Caco-2 (cell line): Measurements from ENCODE around the gene ZNF587B. TPM values are rescaled to one million over a fixed set of nuclear protein-coding genes. Genes with fewer than 3 reads are reported as not detected.

Experiments
- BruUV-seq: library from RNA; stranded (reverse); fragments of 400-500 nt; replicated peaks from 2 replicates; lab custom pipeline; 2021; lab: Mats Ljungman, UMichigan
- CTCF ChIA-PET: fragments of 300-600 bp; sonication (Branson Sonifier 250); formaldehyde crosslinking; loops from one replicate; lab custom pipeline; 2022; ENCODE audit warnings: antibody characterized with exemption; lab: Charles Lee
- POLR2A ChIA-PET: fragments of 300-600 bp; sonication (Branson Sonifier 250); formaldehyde crosslinking; loops from one replicate; lab custom pipeline; 2022; ENCODE audit warnings: antibody characterized with exemption; lab: Charles Lee
- DNase-seq, 2 experiments: peaks; one replicate each; pipeline versions ENCODE4 v3.0.0 to v3.0.0-alpha.2; 2020 to 2022
- H3K27me3 ChIP-seq: replicated peaks from 2 replicates; pipeline ENCODE4 v1.6.0; 2011; ENCODE audit warnings: low read length; ENCODE audit not compliant: control insufficient read depth, insufficient read depth
- H3K36me3 ChIP-seq: 2 replicates; pipeline ENCODE4 v1.5.1; 2011; ENCODE audit warnings: low read length; ENCODE audit not compliant: control insufficient read depth, insufficient read depth
- H3K4me1 ChIP-seq: fragments of 250-450 bp; sonication (Bioruptor Pico); 2 replicates; pipeline ENCODE4 v1.5.1; 2020; ENCODE audit warnings: mild to moderate bottlenecking
- H3K4me3 ChIP-seq: 2 replicates; pipeline ENCODE4 v1.5.1; 2011; ENCODE audit warnings: low read depth, mild to moderate bottlenecking, control low read depth, low read length
- H3K9me3 ChIP-seq: fragments of 250-450 bp; sonication (Bioruptor Pico); 2 replicates; pipeline ENCODE4 v1.5.1; 2020; ENCODE audit warnings: mild to moderate bottlenecking, moderate library complexity
- H3K27ac Mint-ChIP-seq: one replicate; pipeline ENCODE4 v1.8.0; 2022; ENCODE audit warnings: mixed read lengths; ENCODE audit not compliant: unreplicated experiment
- H3K27me3 Mint-ChIP-seq: one replicate; pipeline ENCODE4 v1.8.0; 2022; ENCODE audit warnings: mixed read lengths; ENCODE audit not compliant: insufficient read depth, unreplicated experiment
- H3K36me3 Mint-ChIP-seq: one replicate; pipeline ENCODE4 v1.8.0; 2022; ENCODE audit warnings: mild to moderate bottlenecking, mixed read lengths; ENCODE audit not compliant: insufficient read depth, unreplicated experiment
- H3K4me1 Mint-ChIP-seq: one replicate; pipeline ENCODE4 v1.8.0; 2022; ENCODE audit warnings: low read depth, mixed read lengths; ENCODE audit not compliant: unreplicated experiment
- H3K4me3 Mint-ChIP-seq: one replicate; pipeline ENCODE4 v1.8.0; 2022; ENCODE audit warnings: mild to moderate bottlenecking, moderate library complexity, mixed read lengths; ENCODE audit not compliant: unreplicated experiment
- H3K9me3 Mint-ChIP-seq: one replicate; pipeline ENCODE4 v1.8.0; 2022; ENCODE audit warnings: mixed read lengths; ENCODE audit not compliant: unreplicated experiment
- CTCF ChIP-seq, 2 experiments: fragments of 200-600 bp in 1 of 2; IDR thresholded peaks; 1 replicate in 1 of 2; 2 replicates in 1 of 2; pipeline versions ENCODE4 v1.5.1 to v1.8.0; 2011 to 2022; ENCODE audit warnings: antibody characterized with exemption in 1 of 2, control low read depth in 1 of 2, inconsistent platforms in 1 of 2, low read depth in 1 of 2, low read length in 1 of 2, mild to moderate bottlenecking in 1 of 2, moderate library complexity in 1 of 2; ENCODE audit not compliant: insufficient read depth in 1 of 2, severe bottlenecking in 1 of 2, unreplicated experiment in 1 of 2
- intact Hi-C: fragments of 100-400 bp; cut with micrococcal nuclease; formaldehyde crosslinking; loops from one replicate; pipeline ENCODE4 v1.10.0; 2022; ENCODE audit not compliant: unreplicated experiment
- total RNA-seq: library from RNA; stranded (reverse); gene quantifications from 2 replicates; pipeline ENCODE4 v1.2.3, GENCODE V29; 2022

The ZNF587B gene
- total RNA-seq, 1 experiment from 2014 or later = 35.4 TPM

- Histone ChIP-seq H3K4me3 (no peak overlapping the region), H3K27me3 (no peaks in the 10 kb centered on the region), H3K36me3 (no peaks in the 10 kb centered on the region; the same call in 1 of the 2 replicates), H3K4me1 (peaks cover 16% of the 10 kb centered on the region), H3K9me3 (no peaks in the 10 kb centered on the region)
- intact Hi-C loops = no loop called here
- ChIA-PET POLR2A (no interaction called here), CTCF (no interaction called here)
- Mint-ChIP-seq H3K27me3 (no peaks in the 10 kb centered on the region), H3K27ac (no peak overlapping the region), H3K9me3 (no peaks in the 10 kb centered on the region), H3K4me3 (no peak overlapping the region), H3K36me3 (peaks cover 65% of the 10 kb centered on the region), H3K4me1 (peaks cover 19% of the 10 kb centered on the region)
- TF ChIP-seq CTCF (IDR thresholded peaks at IDR 0.05; ENCODE audit: insufficient read depth in 1 of 2, low read depth in 1 of 2, low read length in 1 of 2, severe bottlenecking in 1 of 2, unreplicated experiment in 1 of 2) = no peak
- DNase-seq = no peak
- no TSS peak for BruUV-seq
These were observed 29.4 kb upstream of the ZNF587B start for GRCh38 chr19:57800696-57801095.

GRCh38 chr19:57802269-57802668, 27.8 kb upstream of the ZNF587B start:
- H3K9me3 Mint-ChIP-seq = no peaks in the 10 kb centered on the region
- no peak overlapping the region for H3K4me3 Mint-ChIP-seq
- H3K27me3 Mint-ChIP-seq = no peaks in the 10 kb centered on the region
- no TSS peak for BruUV-seq
- Histone ChIP-seq H3K4me1 (peaks cover 18% of the 10 kb centered on the region), H3K36me3 (peaks cover 1% of the 10 kb centered on the region; the same call in 1 of the 2 replicates), H3K9me3 (no peaks in the 10 kb centered on the region), H3K4me3 (no peak overlapping the region), H3K27me3 (no peaks in the 10 kb centered on the region)
- no peak for DNase-seq
- H3K27ac Mint-ChIP-seq = peak overlapping the region; percentile 4
- ChIA-PET CTCF (interaction anchor here (0.6 kb wide), 1 partner anchor 17 kb away, joined by 3 read pairs; no protein-coding TSS in a partner anchor), POLR2A (no interaction called here)
- H3K4me1 Mint-ChIP-seq = peaks cover 19% of the 10 kb centered on the region
- TF ChIP-seq CTCF (IDR thresholded peaks at IDR 0.05; ENCODE audit: insufficient read depth in 1 of 2, low read depth in 1 of 2, low read length in 1 of 2, severe bottlenecking in 1 of 2, unreplicated experiment in 1 of 2) = no peak
- intact Hi-C loops = no loop called here
- peaks cover 69% of the 10 kb centered on the region for H3K36me3 Mint-ChIP-seq

- H3K4me1 ChIP-seq = peaks cover 18% of the 10 kb centered on the region
- peaks cover 79% of the 10 kb centered on the region for H3K36me3 Mint-ChIP-seq
These were observed 26.9 kb upstream of the ZNF587B start for GRCh38 chr19:57803265-57803593.

More at GRCh38 chr19:57803265-57803593, 26.9 kb upstream of the ZNF587B start:
- peak overlapping the region; percentile 66 for H3K4me3 Mint-ChIP-seq
- no peak for DNase-seq
- H3K27me3 Mint-ChIP-seq = no peaks in the 10 kb centered on the region
- intact Hi-C loops = no loop called here
- no peaks in the 10 kb centered on the region for H3K9me3 ChIP-seq
- H3K27me3 ChIP-seq = no peaks in the 10 kb centered on the region
- TF ChIP-seq CTCF (IDR thresholded peaks at IDR 0.05; ENCODE audit: insufficient read depth in 1 of 2, low read depth in 1 of 2, low read length in 1 of 2, severe bottlenecking in 1 of 2, unreplicated experiment in 1 of 2) = no peak
- ChIA-PET POLR2A (no interaction called here), CTCF (no interaction called here)
- no TSS peak for BruUV-seq
- H3K27ac Mint-ChIP-seq = peak overlapping the region; percentile 85
- peaks cover 1% of the 10 kb centered on the region; the same call in 1 of the 2 replicates for H3K36me3 ChIP-seq
- no peaks in the 10 kb centered on the region for H3K9me3 Mint-ChIP-seq
- H3K4me1 Mint-ChIP-seq = peaks cover 19% of the 10 kb centered on the region
- no peak overlapping the region for H3K4me3 ChIP-seq
